Activated CD4-positive, CD25-positive, alpha-beta regulatory T cell treated with anti-CD3 and anti-CD28 coated beads, Interleukin-2, amount 50 U/mL, for 72 hours (primary cell): Measurements from ENCODE around the gene MALT1.
"Not testable (repeated sequence)": the region's sequence is repeated elsewhere in the genome, so short reads cannot be mapped to it uniquely, and the experiment has no call there.

Source experiments
- DNase-seq: peaks from one replicate; pipeline ENCODE4 v3.0.0; 2021

MALT1 gene

GRCh38 chr18:58738322-58738721 lies 67.1 kb downstream of the MALT1 start:
- no peak for DNase-seq

- DNase-seq = no peak
These were observed 74.6 kb downstream of the MALT1 start for GRCh38 chr18:58745914-58746313.

GRCh38 chr18:58748899-58749595 lies 77.8 kb downstream of the MALT1 start:
- no peak for DNase-seq

- DNase-seq = no peak
These were observed 82.7 kb downstream of the MALT1 start for GRCh38 chr18:58753976-58754375.

DNA sequence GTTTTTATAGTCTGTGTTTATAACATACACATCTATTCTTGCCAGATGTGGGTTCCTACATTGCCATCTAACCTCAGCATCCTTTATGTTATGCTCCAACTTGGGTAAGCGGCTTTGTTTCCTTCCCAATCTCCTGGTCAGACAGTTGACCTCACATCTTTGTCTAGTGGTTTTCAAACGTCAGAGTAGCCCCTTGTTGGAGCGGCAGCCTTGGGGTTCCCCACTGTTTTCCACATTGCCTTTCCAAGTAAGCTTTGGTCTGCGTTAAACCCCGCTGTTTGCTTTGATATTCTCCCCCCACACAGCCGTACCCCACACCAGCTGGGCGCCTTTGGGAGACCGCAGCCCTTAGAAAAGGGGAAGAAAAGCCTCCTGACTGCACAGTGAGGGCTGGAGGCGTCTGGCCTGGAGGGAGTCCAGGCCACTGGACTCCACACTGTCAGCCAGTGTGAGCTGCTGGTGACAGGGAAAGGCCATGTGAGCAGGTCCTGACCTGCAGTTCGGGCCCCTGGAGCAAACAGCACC lies 83.3 kb downstream of the MALT1 start:
- DNase-seq = no peak

GRCh38 chr18:58755304-58756010 lies 84.2 kb downstream of the MALT1 start:
- no peak for DNase-seq

DNA sequence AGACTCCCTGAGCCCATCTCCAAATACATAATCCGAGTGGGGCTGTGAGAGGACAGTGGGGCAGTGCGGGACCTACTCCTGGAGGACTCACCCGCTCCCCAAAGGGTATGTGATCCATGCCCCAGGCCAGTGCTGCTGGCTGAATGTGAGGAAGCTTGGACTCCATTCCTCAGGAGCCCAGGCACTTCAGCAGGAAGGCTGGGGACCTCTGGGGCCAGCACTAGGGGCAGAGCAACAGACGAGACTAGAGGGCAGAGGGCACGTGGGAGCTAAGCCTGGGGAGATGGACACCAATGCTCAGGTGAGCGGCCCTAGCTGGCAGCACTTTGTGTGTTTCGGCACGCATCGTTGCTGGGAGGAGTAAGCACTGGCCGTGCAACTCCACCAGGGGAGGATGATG lies 84.9 kb downstream of the MALT1 start:
- DNase-seq = no peak

GRCh38 chr18:58756596-58757240 lies 85.5 kb downstream of the MALT1 start:
- DNase-seq = no peak

GRCh38 chr18:58757351-58757750 lies 86.1 kb downstream of the MALT1 start:
- not testable (repeated sequence) for DNase-seq

- no peak for DNase-seq
These were observed 86.8 kb downstream of the MALT1 start for GRCh38 chr18:58758046-58758445.

GRCh38 chr18:58758606-58759005 lies 87.3 kb downstream of the MALT1 start:
- DNase-seq = no peak

- DNase-seq = no peak
These were observed 90.1 kb downstream of the MALT1 start for GRCh38 chr18:58761241-58761969.

GRCh38 chr18:58761970-58762780 lies 90.9 kb downstream of the MALT1 start:
- no peak for DNase-seq

GRCh38 chr18:58762781-58763171 lies 91.5 kb downstream of the MALT1 start:
- DNase-seq = no peak

- no peak for DNase-seq
These were observed 94.9 kb downstream of the MALT1 start for GRCh38 chr18:58766164-58766563.

DNA sequence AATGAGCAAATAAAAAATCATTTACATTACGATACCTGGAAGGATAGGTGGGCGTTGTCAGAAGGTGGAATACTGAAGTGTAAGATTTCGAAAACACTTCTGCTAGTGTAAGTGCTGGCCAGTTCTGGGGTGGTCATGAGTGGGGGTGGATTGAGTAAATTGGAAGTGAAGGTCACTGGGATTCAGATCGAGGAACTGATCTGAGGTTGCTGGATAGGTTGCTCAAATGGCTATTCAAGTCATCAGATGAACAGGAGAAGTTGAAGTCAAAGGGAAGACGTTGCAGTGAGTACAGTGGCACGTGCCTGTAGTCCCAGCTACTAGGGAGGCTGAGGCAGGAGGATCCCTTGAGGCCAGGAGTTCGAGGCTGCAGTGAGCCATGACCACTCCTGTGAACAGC lies 95.7 kb downstream of the MALT1 start:
- DNase-seq = no peak

- peak; percentile 73 for DNase-seq
These were observed 97.2 kb downstream of the MALT1 start for GRCh38 chr18:58768293-58768974.

GRCh38 chr18:58769321-58769720 lies 98.1 kb downstream of the MALT1 start:
- no peak for DNase-seq

- DNase-seq = no peak
These were observed 99.3 kb downstream of the MALT1 start for GRCh38 chr18:58770601-58771000.

GRCh38 chr18:58772161-58772560 lies 100.9 kb downstream of the MALT1 start:
- DNase-seq = no peak

GRCh38 chr18:58776084-58776483 lies 104.8 kb downstream of the MALT1 start:
- no peak for DNase-seq

DNA sequence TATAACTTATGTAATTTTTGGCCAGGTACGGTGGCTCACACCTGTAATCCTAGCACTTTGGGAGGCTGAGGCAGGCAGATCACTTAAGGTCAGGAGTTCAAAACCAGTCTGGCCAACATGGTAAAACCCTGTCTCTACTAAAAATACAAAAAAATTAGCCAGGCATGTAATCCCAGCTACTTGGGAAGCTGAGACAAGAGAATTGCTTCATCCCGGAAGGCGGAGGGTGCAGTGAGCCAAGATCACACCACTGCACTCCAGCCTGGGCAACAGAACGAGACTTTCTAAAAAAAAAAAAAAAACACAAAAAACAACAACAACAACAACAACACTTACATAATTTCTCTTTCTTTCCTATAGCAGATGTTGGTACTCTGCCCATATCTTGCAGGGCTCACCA lies 105.3 kb downstream of the MALT1 start:
- DNase-seq = not testable (repeated sequence)
